Right lobe of liver (tissue), 6 donors: ENCODE measurements around the gene BMPER. TPM values are rescaled to one million over a fixed set of nuclear protein-coding genes. Genes with fewer than 3 reads are reported as not detected.

Experiments used
- ATAC-seq, 4 donors: fragments of 200-7000 bp; cut with Tn5 transposase; one replicate each; pipeline ENCODE4 v1.9.1; 2020; ENCODE audit warnings: mild to moderate bottlenecking in 4 of 4, moderate library complexity in 4 of 4
- DNase-seq, 3 donors: peaks; one replicate each; pipeline ENCODE4 v3.0.0-alpha.2; 2020
- H3K27ac ChIP-seq, 3 donors: fragments of 200-600 bp; one replicate each; pipeline ENCODE4 v1.8.0; 2022
- H3K27me3 ChIP-seq, 2 donors: fragments of 200-600 bp; one replicate each; pipeline ENCODE4 v1.8.0; 2022
- H3K36me3 ChIP-seq, 4 donors: fragments of 200-600 bp; sonication (generic) in 1 of 4; one replicate each; pipeline versions ENCODE4 v1.5.1 to v1.8.0; 2017 to 2022; ENCODE audit warnings: control low read depth in 1 of 4
- H3K4me1 ChIP-seq, 4 donors: fragments of 200-600 bp; sonication (generic) in 1 of 4; one replicate each; pipeline versions ENCODE4 v1.5.1 to v1.8.0; 2017 to 2022; ENCODE audit warnings: control low read depth in 1 of 4
- H3K4me3 ChIP-seq, 3 donors: fragments of 200-600 bp; one replicate each; pipeline ENCODE4 v1.8.0; 2022
- H3K9me3 ChIP-seq, 4 donors: fragments of 200-600 bp; sonication (generic) in 1 of 4; one replicate each; pipeline versions ENCODE4 v1.5.1 to v1.8.0; 2017 to 2022; ENCODE audit warnings: control low read depth in 1 of 4
- POLR2A ChIP-seq: fragments of 450-650 bp; IDR thresholded peaks from one replicate; pipeline ENCODE4 v1.6.1; 2017; ENCODE audit warnings: antibody characterized with exemption, mild to moderate bottlenecking
- WGBS: methylation state at CpG from one replicate; pipeline ENCODE4 v1.1.6; 2018; ENCODE audit warnings: low coverage, low lambda C conversion rate; ENCODE audit not compliant: insufficient coverage; ENCODE audit errors: missing lambda C conversion rate; 5-methylcytosine and 5-hydroxymethylcytosine counted together
- intact Hi-C, 2 donors: fragments of 100-400 bp; cut with DNase I; formaldehyde crosslinking; loops; one replicate each; pipeline versions ENCODE4 v1.11.2 to v1.14.1; 2022
- total RNA-seq, 6 experiments: library from RNA; depleted of rRNA in 2 of 6; stranded (reverse); fragments of >200 nt in 2 of 6; fragmentation: NEBNext Ultra II Directional in 3 of 6; extraction: Animal tissue kit (Norgen Biotek cat#: 25700) in 3 of 6; gene quantifications; one replicate each; pipeline versions ENCODE4 v1.1.0 to v1.2.4, GENCODE V29; 2016 to 2023
- TF ChIP-seq, protein P1 (sequence below), 4 donors: fragments of 200-600 bp in 3 of 4; fragments of 450-650 bp in 1 of 4; IDR thresholded peaks; one replicate each; pipeline versions ENCODE4 v1.5.1 to v1.8.0; 2016 to 2022; ENCODE audit warnings: antibody characterized with exemption in 4 of 4, mild to moderate bottlenecking in 2 of 4
- donor health status: DM: no; HTN: yes; CAD: no.
- donor health status: DM: no; HTN: no; CAD: no.
- donor health status: DM: no; HTN: no; CAD: no.
- donor health status: DM: no; HTN: yes; CAD: no.
- donor health status: DM: no; HTN: yes; CAD: no.

The BMPER gene
- total RNA-seq, 6 experiments from 2014 or later, result 5.8 to 17.1 (median 10.4) TPM

DNA sequence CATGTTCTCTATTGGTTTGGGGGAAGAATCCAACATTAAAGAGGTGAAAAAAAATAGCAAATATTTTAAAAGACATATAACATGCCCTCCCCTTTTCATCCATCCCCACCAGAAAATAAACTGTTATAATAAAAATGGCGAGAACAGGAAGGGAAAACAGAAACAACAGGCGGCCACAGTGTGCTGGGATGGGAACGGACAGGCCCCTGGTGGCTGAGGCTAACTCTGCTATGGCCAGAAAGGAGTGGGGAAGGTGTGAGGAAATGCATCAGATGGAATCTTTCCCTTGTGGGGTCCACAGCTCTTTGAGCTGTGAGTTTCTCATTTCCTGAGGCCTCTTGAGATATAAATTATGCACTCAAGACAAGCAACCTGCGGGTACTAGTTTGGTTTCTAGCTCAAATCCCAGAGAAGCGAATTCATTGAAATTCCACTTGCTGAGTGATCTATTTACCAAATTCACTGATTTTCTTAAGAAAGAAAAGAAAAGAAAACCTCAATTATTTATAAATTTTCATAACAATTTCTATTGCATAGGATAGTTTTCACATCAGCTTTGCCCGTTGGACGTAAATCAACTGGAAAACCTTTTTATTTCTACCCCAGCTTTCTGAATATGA is 139.5 kb downstream of the BMPER start:
- no peak for DNase-seq
- no peaks in the 10 kb centered on the region for H3K27me3 ChIP-seq
- no peaks in the 10 kb centered on the region for H3K4me1 ChIP-seq
- H3K4me3 ChIP-seq, result no peak overlapping the region
- no peaks in the 10 kb centered on the region for H3K36me3 ChIP-seq
- TF ChIP-seq, protein P1, sequence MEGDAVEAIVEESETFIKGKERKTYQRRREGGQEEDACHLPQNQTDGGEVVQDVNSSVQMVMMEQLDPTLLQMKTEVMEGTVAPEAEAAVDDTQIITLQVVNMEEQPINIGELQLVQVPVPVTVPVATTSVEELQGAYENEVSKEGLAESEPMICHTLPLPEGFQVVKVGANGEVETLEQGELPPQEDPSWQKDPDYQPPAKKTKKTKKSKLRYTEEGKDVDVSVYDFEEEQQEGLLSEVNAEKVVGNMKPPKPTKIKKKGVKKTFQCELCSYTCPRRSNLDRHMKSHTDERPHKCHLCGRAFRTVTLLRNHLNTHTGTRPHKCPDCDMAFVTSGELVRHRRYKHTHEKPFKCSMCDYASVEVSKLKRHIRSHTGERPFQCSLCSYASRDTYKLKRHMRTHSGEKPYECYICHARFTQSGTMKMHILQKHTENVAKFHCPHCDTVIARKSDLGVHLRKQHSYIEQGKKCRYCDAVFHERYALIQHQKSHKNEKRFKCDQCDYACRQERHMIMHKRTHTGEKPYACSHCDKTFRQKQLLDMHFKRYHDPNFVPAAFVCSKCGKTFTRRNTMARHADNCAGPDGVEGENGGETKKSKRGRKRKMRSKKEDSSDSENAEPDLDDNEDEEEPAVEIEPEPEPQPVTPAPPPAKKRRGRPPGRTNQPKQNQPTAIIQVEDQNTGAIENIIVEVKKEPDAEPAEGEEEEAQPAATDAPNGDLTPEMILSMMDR (IDR thresholded peaks at IDR 0.05), result no peak
- no peak for TF ChIP-seq POLR2A
- WGBS, result 75% methylated on average over 6 of the region's 7 CpGs
- intact Hi-C loops, result no loop called here
- H3K9me3 ChIP-seq, result no peaks in the 10 kb centered on the region
- H3K27ac ChIP-seq, result no peak overlapping the region
- no peak for ATAC-seq

DNA sequence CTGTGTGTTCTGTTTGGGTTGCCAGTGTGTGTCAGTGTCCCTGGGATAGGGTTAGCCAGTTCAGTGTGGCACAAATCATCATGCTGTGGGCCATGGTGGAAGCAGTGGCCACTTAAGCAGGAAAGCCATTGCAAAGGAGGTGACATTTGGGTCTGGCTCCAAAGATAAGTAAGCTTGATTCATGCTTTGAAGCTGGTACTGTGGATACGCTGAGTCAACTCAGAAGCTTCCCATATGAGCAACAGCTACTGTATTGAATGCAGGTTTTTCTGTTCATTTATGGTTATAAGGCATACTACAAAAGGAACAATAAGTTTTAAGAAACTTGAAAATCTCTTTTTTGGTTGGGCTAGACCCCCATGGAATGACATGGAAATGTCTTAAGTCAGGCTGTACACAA is 143.1 kb downstream of the BMPER start:
- Histone ChIP-seq H3K27ac (no peak overlapping the region), H3K4me1 (no peaks in the 10 kb centered on the region), H3K27me3 (no peaks in the 10 kb centered on the region), H3K36me3 (no peaks in the 10 kb centered on the region), H3K4me3 (no peak overlapping the region), H3K9me3 (no peaks in the 10 kb centered on the region)
- TF ChIP-seq, protein P1 (IDR thresholded peaks at IDR 0.05), result no peak
- TF ChIP-seq POLR2A, result no peak
- intact Hi-C loops, result no loop called here
- no peak for ATAC-seq
- WGBS, result 86% methylated on average over 1 of the region's 1 CpG
- DNase-seq, result no peak

DNA sequence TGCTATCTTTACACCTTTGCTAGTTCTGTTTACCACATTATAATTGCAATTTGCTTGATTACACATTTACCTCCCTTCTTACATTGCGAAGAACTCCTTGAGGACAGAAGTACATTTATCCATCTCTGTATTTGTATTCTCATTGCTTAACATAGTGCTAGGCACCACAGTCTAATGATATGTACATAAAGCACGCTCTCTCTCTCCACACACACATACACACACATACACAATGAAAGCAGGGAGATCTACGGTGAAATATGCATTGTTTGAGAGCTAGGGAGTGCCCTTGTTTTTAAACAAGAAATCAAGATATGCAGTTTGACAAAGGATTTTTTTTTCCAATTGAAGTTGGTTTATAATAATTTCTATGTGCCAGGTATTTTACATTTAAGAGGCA is 148.7 kb downstream of the BMPER start:
- ATAC-seq (no peak), DNase-seq (no peak)
- no peaks in the 10 kb centered on the region for H3K4me1 ChIP-seq
- intact Hi-C loops, result no loop called here
- no peaks in the 10 kb centered on the region for H3K36me3 ChIP-seq
- no peaks in the 10 kb centered on the region for H3K27me3 ChIP-seq
- no peak overlapping the region for H3K27ac ChIP-seq
- no peaks in the 10 kb centered on the region for H3K9me3 ChIP-seq
- 63% methylated on average over 3 of the region's 3 CpGs for WGBS
- TF ChIP-seq, protein P1 (IDR thresholded peaks at IDR 0.05), result no peak
- no peak for TF ChIP-seq POLR2A
- no peak overlapping the region for H3K4me3 ChIP-seq

DNA sequence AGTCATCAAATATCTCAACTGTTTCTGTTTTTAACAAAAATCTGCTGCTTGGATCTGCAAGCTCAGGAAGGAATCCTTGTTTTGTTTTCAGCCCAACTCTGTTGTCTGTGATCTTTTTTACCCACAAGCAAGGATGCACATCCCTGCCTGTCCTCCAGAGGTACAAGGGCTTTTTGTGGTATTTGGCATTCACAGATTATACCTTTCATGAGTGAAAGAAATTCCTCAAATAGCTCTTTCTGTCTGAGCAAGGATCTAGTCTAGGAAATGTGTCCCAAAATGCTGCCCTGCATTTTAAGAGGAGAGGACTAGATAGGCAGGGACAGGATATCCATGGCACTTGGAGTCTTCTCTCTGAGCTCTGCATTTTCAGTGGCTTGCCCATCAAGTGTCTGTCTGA is 151.8 kb downstream of the BMPER start:
- TF ChIP-seq POLR2A, result no peak
- TF ChIP-seq, protein P1 (IDR thresholded peaks at IDR 0.05), result no peak
- intact Hi-C loops, result no loop called here
- Histone ChIP-seq H3K27me3 (no peaks in the 10 kb centered on the region), H3K27ac (no peak overlapping the region), H3K36me3 (no peaks in the 10 kb centered on the region), H3K4me1 (no peaks in the 10 kb centered on the region), H3K4me3 (no peak overlapping the region), H3K9me3 (no peaks in the 10 kb centered on the region)
- DNase-seq (no peak), ATAC-seq (no peak)

DNA sequence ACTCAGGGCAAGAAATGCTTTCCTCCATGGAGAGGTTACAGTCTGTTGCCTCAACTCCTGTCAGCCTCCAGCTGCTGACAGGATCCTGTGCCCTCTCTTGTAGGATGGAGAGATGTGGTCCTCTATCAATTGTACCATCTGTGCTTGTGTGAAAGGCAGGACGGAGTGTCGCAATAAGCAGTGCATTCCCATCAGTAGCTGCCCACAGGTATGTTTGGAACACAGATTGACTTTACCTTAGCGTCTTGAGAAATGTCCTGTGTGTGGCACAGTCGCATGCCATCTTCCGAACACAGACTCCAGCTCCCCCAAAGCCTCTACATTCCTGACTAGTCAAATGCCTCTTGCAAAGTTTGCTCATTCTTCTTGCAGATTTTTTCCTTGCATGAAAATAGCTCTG is 152.6 kb downstream of the BMPER start:
- Histone ChIP-seq H3K4me3 (no peak overlapping the region), H3K27me3 (no peaks in the 10 kb centered on the region), H3K4me1 (no peaks in the 10 kb centered on the region), H3K9me3 (no peaks in the 10 kb centered on the region), H3K36me3 (no peaks in the 10 kb centered on the region), H3K27ac (no peak overlapping the region)
- DNase-seq (no peak), ATAC-seq (no peak)
- intact Hi-C loops, result no loop called here
- TF ChIP-seq POLR2A, result no peak
- TF ChIP-seq, protein P1 (IDR thresholded peaks at IDR 0.05), result no peak
- WGBS, result 58% methylated on average over 3 of the region's 5 CpGs
